HFFc6 (cell line): ENCODE results near the gene SNRNP25. TPM values are rescaled to one million over a fixed set of nuclear protein-coding genes. Genes with fewer than 3 reads are reported as not detected.
"Not testable (repeated sequence)": the region's sequence is repeated elsewhere in the genome, so short reads cannot be mapped to it uniquely, and the experiment has no call there.

Experiments
- DNase-seq: peaks from one replicate; pipeline ENCODE4 v3.0.0-alpha.2; 2018
- H3K27ac Mint-ChIP-seq: 2 replicates; pipeline ENCODE4 v1.8.0; 2020; ENCODE audit warnings: mild to moderate bottlenecking, mixed read lengths
- H3K27me3 Mint-ChIP-seq: 2 replicates; pipeline ENCODE4 v1.8.0; 2021; ENCODE audit warnings: mild to moderate bottlenecking, moderate library complexity, mixed read lengths; ENCODE audit not compliant: insufficient read depth
- H3K36me3 Mint-ChIP-seq: 2 replicates; pipeline ENCODE4 v1.8.0; 2021; ENCODE audit warnings: low read depth, mixed read lengths
- H3K4me1 Mint-ChIP-seq: 2 replicates; pipeline ENCODE4 v1.8.0; 2020; ENCODE audit warnings: low read depth, mixed read lengths
- H3K4me3 Mint-ChIP-seq: 2 replicates; pipeline ENCODE4 v1.8.0; 2020; ENCODE audit warnings: mild to moderate bottlenecking, moderate library complexity, mixed read lengths
- H3K9me3 Mint-ChIP-seq: 2 replicates; pipeline ENCODE4 v1.8.0; 2020; ENCODE audit warnings: mild to moderate bottlenecking, mixed read lengths
- long read RNA-seq: library from polyadenylated mRNA; unstranded; transcript quantifications from one replicate; pipeline ENCODE4 v2.0.0, GENCODE V29; 2019
- total RNA-seq, 6 experiments: library from RNA; stranded (reverse); fragmentation: NEBNext Ultra II Directional; extraction: Animal tissue kit (Norgen Biotek cat#: 25700); gene quantifications; 2 replicates in 1 of 6; 3 replicates in 5 of 6; pipeline ENCODE4 v1.2.3, GENCODE V29; 2021
- TF ChIP-seq, protein P1 (sequence below): fragments of 200-600 bp; sonication (generic); IDR thresholded peaks from 2 replicates; pipeline ENCODE4 v1.5.0; 2021; ENCODE audit warnings: antibody characterized with exemption, mild to moderate bottlenecking

Gene SNRNP25
- total RNA-seq = 10 to 100 TPM; 40.3 to 53.1 (median 44.0) TPM
- long read RNA-seq, transcript SNRNP25-201 (5 exons, 1,905 nt) = major isoform, 67 of 70 reads
- long read RNA-seq, partial matches to known transcripts = 1 of 70 reads
- long read RNA-seq, other reads (novel, unspliced or antisense) = 2 of 70 reads

DNA sequence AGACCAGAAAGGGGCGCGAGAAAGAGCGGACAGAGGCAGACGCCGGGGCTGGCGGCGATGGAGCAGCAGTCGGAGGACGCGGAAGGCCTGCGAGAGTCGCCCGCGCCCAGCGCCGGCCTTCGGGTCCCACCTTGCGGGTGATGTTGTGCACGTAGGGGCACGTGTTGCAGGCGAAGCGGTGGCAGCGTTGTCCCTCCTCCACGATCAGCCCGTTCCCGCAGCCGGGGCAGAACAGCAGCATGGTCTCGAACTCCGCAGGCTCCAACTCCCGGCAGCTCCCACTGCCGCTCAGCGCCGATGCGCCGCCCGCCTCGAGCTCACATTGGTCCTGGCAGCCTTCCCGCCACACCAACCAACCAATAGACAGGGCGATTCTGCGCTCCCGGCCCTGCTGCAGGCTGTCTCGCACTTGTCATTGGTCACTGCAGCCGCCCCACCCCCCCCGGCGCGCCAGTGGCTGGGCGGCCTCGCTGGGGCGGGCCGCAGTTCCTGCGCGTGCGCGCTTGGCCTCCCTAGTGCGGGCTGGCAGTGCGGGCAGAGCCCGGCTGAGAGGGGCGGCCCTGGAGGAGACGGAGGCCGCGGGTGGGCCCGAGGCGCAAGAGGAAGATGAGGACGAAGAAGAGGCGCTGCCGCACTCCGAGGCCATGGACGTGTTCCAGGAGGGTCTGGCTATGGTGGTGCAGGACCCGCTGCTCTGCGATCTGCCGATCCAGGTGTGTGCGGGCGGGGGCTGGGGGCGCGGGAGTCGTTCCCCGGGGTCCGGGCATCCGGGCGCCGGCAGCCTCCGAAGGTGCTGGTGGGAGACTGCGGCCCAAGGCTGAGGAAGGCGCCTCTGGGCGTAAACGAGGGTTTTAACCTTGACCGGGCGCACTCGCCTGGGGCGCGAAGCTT, at the start of gene SNRNP25, which contains the start of gene POLR3K:
SNRNP25 (plus strand) TSS at position 483 of the 891 bp plus-strand sequence; CDS start at position 672, 189 bp downstream.
POLR3K (minus strand) TSS at position 263 of the 891 bp plus-strand sequence; CDS start at position 241, 22 bp downstream.
- TF ChIP-seq, protein P1, sequence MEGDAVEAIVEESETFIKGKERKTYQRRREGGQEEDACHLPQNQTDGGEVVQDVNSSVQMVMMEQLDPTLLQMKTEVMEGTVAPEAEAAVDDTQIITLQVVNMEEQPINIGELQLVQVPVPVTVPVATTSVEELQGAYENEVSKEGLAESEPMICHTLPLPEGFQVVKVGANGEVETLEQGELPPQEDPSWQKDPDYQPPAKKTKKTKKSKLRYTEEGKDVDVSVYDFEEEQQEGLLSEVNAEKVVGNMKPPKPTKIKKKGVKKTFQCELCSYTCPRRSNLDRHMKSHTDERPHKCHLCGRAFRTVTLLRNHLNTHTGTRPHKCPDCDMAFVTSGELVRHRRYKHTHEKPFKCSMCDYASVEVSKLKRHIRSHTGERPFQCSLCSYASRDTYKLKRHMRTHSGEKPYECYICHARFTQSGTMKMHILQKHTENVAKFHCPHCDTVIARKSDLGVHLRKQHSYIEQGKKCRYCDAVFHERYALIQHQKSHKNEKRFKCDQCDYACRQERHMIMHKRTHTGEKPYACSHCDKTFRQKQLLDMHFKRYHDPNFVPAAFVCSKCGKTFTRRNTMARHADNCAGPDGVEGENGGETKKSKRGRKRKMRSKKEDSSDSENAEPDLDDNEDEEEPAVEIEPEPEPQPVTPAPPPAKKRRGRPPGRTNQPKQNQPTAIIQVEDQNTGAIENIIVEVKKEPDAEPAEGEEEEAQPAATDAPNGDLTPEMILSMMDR = no peak
- Mint-ChIP-seq H3K4me1 (peaks cover 25% of the 10 kb centered on the region), H3K27ac (peak within 1 kb of the TSS; percentile 94), H3K4me3 (peak within 1 kb of the TSS; percentile 100), H3K36me3 (peaks cover 33% of the 10 kb centered on the region), H3K27me3 (peaks cover 2% of the 10 kb centered on the region; the same call in 1 of the 2 replicates), H3K9me3 (no peaks in the 10 kb centered on the region)
- DNase-seq = peak; percentile 99

DNA sequence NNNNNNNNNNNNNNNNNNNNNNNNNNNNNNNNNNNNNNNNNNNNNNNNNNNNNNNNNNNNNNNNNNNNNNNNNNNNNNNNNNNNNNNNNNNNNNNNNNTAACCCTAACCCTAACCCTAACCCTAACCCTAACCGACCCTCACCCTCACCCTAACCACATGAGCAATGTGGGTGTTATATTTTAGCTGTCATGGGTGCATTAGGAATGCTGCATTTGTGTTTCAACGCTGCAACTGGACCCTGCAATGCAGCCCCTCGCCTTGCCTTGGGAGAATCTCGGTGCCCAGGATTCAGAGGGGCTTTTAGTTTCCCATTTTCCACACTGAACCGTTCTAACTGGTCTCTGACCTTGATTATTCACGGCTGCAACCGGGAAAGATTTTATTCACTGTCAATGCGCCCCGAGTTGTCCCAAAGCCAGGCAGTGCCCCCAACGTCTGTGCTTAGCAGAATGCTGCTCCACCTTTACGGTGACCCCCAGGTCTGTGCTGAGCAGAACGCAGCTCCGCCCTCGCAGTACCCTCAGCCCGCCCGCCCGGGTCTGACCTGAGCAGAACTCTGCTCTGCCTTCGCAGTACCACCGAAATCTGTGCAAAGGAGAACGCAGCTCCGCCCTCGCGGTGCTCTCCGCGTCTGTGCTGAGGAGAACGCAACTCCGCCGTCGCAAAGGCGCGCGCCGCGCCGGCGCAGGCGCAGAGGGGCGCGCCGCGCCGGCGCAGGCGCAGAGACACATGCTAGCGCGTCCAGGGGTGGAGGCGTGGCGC, 43.5 kb upstream of the SNRNP25 start:
- TF ChIP-seq, protein P1 = no peak
- H3K27me3 Mint-ChIP-seq = no peaks in the 10 kb centered on the region
- peak overlapping the region; percentile 73 for H3K4me3 Mint-ChIP-seq
- no peak for DNase-seq
- H3K36me3 Mint-ChIP-seq = no peaks in the 10 kb centered on the region
- no peak overlapping the region for H3K27ac Mint-ChIP-seq
- no peaks in the 10 kb centered on the region for H3K9me3 Mint-ChIP-seq
- H3K4me1 Mint-ChIP-seq = no peaks in the 10 kb centered on the region

DNA sequence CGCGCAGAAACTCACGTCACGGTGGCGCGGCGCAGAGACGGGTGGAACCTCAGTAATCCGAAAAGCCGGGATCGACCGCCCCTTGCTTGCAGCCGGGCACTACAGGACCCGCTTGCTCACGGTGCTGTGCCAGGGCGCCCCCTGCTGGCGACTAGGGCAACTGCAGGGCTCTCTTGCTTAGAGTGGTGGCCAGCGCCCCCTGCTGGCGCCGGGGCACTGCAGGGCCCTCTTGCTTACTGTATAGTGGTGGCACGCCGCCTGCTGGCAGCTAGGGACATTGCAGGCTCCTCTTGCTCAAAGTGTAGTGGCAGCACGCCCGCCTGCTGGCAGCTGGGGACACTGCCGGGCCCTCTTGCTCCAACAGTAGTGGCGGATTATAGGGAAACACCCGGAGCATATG, 42.9 kb upstream of the SNRNP25 start:
- H3K36me3 Mint-ChIP-seq = not testable (repeated sequence)

DNA sequence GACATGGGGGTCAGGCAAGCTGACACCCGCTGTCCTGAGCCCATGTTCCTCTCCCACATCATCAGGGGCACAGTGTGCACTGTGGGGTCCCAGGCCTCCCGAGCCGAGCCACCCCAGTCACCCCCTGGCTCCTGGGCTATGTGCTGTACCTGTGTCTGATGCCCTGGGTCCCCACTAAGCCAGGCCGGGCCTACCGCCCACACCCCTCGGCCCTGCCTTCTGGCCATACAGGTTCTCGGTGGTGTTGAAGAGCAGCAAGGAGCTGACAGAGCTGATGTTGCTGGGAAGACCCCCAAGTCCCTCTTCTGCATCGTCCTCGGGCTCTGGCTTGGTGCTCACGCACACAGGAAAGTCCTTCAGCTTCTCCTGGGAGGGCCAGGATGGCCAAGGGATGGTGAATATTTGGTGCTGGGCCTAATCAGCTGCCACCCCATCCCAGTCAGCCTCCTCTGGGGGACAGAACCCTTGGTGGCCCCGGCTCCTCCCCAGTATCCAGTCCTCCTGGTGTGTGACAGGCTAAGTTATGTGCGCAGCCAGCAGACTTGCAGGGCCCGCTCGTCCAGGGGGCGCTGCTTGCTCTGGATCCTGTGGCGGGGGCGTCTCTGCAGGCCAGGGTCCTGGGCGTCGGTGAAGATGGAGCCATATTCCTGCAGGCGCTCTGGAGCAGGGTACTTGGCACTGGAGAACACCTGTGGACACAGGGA, 36.4 kb upstream of the SNRNP25 start:
- H3K9me3 Mint-ChIP-seq, H3K4me1 Mint-ChIP-seq, H3K4me3 Mint-ChIP-seq, H3K27ac Mint-ChIP-seq, DNase-seq, H3K27me3 Mint-ChIP-seq, H3K36me3 Mint-ChIP-seq: not testable (repeated sequence)

More for the DNA sequence above, 42.9 kb upstream of the SNRNP25 start:
- not testable (repeated sequence) for H3K4me3 Mint-ChIP-seq, H3K9me3 Mint-ChIP-seq, H3K27me3 Mint-ChIP-seq, H3K4me1 Mint-ChIP-seq, H3K27ac Mint-ChIP-seq
- TF ChIP-seq, protein P1 = peak; percentile 71
- peak; percentile 86 for DNase-seq

DNA sequence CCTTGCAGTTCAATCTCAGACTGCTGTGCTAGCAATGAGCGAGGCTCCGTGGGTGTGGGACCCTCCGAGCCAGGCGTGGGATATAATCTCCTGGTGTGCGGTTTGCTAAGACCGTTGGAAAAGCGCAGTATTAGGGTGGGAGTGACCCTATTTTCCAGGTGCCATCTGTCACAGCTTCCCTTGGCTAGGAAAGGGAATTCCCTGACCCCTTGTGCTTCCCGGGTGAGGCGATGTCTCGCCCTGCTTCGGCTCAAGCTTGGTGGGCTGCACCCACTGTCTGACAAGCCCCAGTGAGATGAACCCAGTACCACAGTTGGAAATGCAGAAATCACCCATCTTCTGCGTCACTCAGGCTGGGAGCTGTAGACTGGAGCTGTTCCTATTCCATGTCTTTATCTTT, 32.7 kb upstream of the SNRNP25 start:
- not testable (repeated sequence) for H3K36me3 Mint-ChIP-seq, H3K27me3 Mint-ChIP-seq, H3K4me1 Mint-ChIP-seq, H3K27ac Mint-ChIP-seq, DNase-seq, H3K9me3 Mint-ChIP-seq, H3K4me3 Mint-ChIP-seq

DNA sequence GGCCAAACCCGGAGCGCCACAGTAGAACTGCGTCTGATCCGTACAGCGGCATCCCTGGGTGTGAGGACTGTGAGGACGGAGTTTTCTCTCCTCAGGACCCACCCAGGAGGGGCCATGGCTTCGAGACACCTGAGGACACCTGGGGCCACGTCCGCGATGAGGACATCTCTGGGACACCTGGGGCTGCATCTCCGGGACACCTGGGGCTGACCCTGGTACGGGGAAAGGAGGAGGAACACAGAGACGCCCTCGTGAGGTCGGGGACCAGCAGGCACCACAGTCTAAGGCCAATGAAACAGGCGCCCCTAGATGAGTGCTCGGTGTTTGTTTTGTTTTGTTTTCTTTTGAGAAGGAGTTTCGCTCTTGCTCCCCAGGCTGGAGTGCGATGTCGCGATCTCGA, 29.5 kb upstream of the SNRNP25 start:
- H3K4me1 Mint-ChIP-seq, H3K4me3 Mint-ChIP-seq, H3K27me3 Mint-ChIP-seq, H3K27ac Mint-ChIP-seq, H3K36me3 Mint-ChIP-seq, H3K9me3 Mint-ChIP-seq, DNase-seq: not testable (repeated sequence)

DNA sequence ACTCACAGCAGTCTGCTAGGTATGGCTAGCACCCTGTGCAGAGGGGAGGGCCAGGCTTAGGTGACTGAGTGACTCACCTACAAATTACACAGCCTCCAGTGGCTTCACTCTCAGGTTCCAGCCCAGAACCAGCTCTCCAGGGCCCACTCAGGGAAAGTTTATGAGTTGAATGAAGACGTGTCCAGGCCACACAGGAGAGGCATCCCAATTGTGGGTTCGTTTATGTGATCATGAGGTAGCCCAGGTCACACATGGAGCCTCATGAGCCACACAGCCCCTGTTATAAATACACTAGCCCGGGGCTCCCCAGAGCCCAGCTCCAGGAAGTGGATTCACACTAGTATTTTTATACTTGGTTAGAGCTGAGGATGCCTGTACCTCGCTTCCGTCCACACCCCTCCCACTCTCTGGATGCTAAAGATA, 27.7 kb upstream of the SNRNP25 start:
- H3K4me1 Mint-ChIP-seq, H3K4me3 Mint-ChIP-seq, H3K36me3 Mint-ChIP-seq, H3K9me3 Mint-ChIP-seq, H3K27ac Mint-ChIP-seq, H3K27me3 Mint-ChIP-seq, DNase-seq: not testable (repeated sequence)

DNA sequence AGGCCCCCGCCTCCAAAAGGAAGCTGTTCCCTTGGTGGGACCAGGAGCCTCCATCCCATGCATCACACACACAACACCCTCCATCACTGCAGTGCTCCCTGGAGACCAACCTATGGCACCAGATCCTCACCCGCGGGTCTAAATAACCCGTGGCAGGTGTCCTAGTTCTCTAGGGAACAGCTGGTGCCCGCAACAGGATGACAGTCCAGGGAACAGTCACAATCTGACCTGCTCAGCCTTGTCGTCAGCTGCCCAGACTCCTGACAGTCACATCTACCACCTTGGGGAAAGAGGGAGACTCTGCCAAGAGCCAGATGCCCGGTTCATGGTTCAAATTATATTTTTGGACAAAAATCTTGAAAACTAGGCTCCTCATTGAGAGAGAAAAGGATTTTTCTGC, 23.0 kb upstream of the SNRNP25 start:
- not testable (repeated sequence) for H3K27ac Mint-ChIP-seq, H3K4me1 Mint-ChIP-seq, H3K4me3 Mint-ChIP-seq, H3K36me3 Mint-ChIP-seq, H3K9me3 Mint-ChIP-seq, H3K27me3 Mint-ChIP-seq, DNase-seq

DNA sequence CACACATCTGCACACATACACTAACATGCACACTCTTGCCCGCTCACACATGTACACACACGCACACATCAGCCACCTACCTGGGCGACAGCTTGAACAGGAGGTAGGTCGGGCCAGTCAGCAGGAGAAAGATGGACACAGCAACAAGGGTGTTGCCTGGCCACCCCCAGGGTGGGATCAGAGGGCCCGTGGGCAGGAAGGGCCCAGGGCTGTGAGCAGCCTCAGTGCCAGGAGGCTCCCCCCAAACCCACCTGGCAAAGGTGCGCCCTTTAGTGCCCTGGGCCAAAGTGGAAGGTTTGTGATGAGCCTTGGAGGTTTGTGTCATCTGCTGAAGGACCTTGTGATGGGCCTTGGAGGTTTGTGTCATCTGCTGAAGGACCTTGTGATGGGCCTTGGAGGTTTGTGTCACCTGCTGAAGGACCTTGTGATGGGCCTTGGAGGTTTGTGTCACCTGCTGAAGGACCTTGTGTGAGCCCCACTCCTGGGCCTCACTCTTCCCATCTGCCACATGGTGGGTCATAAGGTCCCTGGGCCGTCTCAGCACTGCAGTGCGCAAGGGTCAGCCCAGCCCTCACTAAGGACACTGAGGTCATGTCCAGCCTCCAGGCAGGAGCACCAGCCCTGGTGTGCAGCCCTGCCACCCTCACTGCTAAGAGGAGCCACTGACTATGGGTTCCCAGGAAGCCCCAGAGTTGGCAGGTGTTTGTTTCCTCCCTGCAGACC, 20.3 kb upstream of the SNRNP25 start:
- not testable (repeated sequence) for H3K27ac Mint-ChIP-seq, H3K4me3 Mint-ChIP-seq, H3K9me3 Mint-ChIP-seq, H3K27me3 Mint-ChIP-seq, H3K4me1 Mint-ChIP-seq, DNase-seq, H3K36me3 Mint-ChIP-seq
